ENCODE measurements around the gene SEPTIN5. TPM values are rescaled to one million over a fixed set of nuclear protein-coding genes. Genes with fewer than 3 reads are reported as not detected.
"Not testable (repeated sequence)": the region's sequence is repeated elsewhere in the genome, so short reads cannot be mapped to it uniquely, and the experiment has no call there.

The SEPTIN5 gene
- polyA plus RNA-seq, 2 of the 4 experiments (the other 2 are of a cell fraction), result 4.6 to 12.6 TPM

DNA sequence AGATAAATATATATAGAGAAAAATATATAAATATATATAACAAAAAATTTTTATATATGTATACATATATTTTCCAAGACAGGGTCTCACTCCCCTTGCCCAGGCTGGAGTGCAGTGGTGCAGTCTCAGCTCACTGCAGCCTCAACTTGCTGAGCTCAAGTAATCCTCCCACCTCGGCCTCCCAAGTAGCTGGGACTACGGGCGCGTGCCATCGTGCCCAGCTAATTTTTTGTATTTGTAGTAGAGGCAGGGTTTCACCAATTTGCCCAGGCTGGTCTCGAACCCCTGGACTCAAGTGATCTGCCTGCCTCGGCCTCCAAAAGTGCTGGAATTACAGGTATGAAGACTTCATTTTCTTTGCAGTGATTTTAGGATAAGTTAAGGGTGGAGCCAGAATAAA lies 38.9 kb upstream of the SEPTIN5 start:
- H3K4me3 ChIP-seq, result no peak overlapping the region
- ATAC-seq (no peak), FAIRE-seq (no peak), DNase-seq (ENCODE audit: low read depth in 1 of 2, low spot score in 1 of 2) (no peak)
- no peaks in the 10 kb centered on the region for H3K4me1 ChIP-seq
- H3K27ac ChIP-seq, result no peak overlapping the region
- POLR2A ChIA-PET, result no interaction called here
- TF ChIP-seq, protein P1, sequence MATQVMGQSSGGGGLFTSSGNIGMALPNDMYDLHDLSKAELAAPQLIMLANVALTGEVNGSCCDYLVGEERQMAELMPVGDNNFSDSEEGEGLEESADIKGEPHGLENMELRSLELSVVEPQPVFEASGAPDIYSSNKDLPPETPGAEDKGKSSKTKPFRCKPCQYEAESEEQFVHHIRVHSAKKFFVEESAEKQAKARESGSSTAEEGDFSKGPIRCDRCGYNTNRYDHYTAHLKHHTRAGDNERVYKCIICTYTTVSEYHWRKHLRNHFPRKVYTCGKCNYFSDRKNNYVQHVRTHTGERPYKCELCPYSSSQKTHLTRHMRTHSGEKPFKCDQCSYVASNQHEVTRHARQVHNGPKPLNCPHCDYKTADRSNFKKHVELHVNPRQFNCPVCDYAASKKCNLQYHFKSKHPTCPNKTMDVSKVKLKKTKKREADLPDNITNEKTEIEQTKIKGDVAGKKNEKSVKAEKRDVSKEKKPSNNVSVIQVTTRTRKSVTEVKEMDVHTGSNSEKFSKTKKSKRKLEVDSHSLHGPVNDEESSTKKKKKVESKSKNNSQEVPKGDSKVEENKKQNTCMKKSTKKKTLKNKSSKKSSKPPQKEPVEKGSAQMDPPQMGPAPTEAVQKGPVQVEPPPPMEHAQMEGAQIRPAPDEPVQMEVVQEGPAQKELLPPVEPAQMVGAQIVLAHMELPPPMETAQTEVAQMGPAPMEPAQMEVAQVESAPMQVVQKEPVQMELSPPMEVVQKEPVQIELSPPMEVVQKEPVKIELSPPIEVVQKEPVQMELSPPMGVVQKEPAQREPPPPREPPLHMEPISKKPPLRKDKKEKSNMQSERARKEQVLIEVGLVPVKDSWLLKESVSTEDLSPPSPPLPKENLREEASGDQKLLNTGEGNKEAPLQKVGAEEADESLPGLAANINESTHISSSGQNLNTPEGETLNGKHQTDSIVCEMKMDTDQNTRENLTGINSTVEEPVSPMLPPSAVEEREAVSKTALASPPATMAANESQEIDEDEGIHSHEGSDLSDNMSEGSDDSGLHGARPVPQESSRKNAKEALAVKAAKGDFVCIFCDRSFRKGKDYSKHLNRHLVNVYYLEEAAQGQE (IDR thresholded peaks at IDR 0.05), result no peak
- TF ChIP-seq KDM1A (IDR thresholded peaks at IDR 0.05; ENCODE audit: low read depth), result no peak
- TF ChIP-seq TP53 (CRISPR knock-in tag; IDR thresholded peaks at IDR 0.05), result no peak
- TF ChIP-seq HEYL (CRISPR knock-in tag; IDR thresholded peaks at IDR 0.05), result no peak
- TF ChIP-seq CBX8 (IDR thresholded peaks at IDR 0.05), result no peak
- no peak for TF ChIP-seq RFX5 (IDR thresholded peaks at IDR 0.05)
- TF ChIP-seq, protein P2, sequence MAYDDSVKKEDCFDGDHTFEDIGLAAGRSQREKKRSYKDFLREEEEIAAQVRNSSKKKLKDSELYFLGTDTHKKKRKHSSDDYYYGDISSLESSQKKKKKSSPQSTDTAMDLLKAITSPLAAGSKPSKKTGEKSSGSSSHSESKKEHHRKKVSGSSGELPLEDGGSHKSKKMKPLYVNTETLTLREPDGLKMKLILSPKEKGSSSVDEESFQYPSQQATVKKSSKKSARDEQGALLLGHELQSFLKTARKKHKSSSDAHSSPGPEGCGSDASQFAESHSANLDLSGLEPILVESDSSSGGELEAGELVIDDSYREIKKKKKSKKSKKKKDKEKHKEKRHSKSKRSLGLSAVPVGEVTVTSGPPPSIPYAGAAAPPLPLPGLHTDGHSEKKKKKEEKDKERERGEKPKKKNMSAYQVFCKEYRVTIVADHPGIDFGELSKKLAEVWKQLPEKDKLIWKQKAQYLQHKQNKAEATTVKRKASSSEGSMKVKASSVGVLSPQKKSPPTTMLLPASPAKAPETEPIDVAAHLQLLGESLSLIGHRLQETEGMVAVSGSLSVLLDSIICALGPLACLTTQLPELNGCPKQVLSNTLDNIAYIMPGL (CRISPR knock-in tag; IDR thresholded peaks at IDR 0.05; ENCODE audit: borderline replicate concordance), result no peak
- no peak overlapping the region for H3K4me2 ChIP-seq
- WGBS (ENCODE audit: missing lambda C conversion rate), result 66% methylated on average over 7 of the region's 7 CpGs
- H3K9me3 ChIP-seq, result no peaks in the 10 kb centered on the region; the same call in 2 of the 3 replicates
- CTCF ChIA-PET, result interaction anchor here (1.0 to 1.4 kb wide), 3 partner anchors 11 to 55 kb away, joined by 3 to 4 read pairs (median 4); no protein-coding TSS in a partner anchor

DNA sequence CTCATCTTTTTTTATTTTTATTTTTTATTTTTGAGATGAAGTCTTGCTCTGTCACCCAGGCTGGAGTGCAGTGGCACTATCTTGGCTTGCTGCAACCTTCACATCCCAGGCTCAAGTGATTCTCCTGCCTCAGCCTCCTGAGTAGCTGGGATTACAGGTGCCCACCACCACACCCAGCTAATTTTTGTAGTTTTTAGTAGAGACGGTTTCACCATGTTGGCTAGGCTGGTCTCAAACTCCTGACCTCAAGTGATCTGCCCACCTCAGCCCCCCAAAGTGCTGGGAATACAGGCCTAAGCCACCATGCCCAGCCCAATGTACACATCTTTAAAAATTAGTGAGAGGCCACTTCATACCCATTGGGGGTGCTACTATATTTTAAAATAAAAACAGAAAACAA lies 37.9 kb upstream of the SEPTIN5 start:
- CTCF ChIA-PET, result interaction anchor here (1.4 kb wide), 1 partner anchor 54 kb away, joined by 4 read pairs; no protein-coding TSS in a partner anchor
- not testable (repeated sequence) for FAIRE-seq

GRCh38 chr22:19678949-19679521 lies 35.3 kb upstream of the SEPTIN5 start:
- no peak for ATAC-seq
- Histone ChIP-seq H3K9me3 (0 out of 3 replicates have a peak, but pooled peaks cover under 1% of the 10 kb centered on the region), H3K4me3 (no peak overlapping the region), H3K4me1 (no peaks in the 10 kb centered on the region), H3K4me2 (no peak overlapping the region), H3K27ac (no peak overlapping the region)
- 67% methylated on average over 10 of the region's 11 CpGs for WGBS (ENCODE audit: missing lambda C conversion rate)
- TF ChIP-seq, protein P1 (IDR thresholded peaks at IDR 0.05), result no peak
- no peak for TF ChIP-seq JUNB (IDR thresholded peaks at IDR 0.05)
- no peak for TF ChIP-seq CBX2 (IDR thresholded peaks at IDR 0.05; ENCODE audit: borderline replicate concordance, low read depth)
- no peak for TF ChIP-seq RARB (CRISPR knock-in tag; IDR thresholded peaks at IDR 0.05)
- no peak for TF ChIP-seq CBX8 (IDR thresholded peaks at IDR 0.05)
- no peak for TF ChIP-seq POLR2AphosphoS2 (conservative IDR thresholded peaks at IDR 0.05; ENCODE audit: low read length)
- TF ChIP-seq EP300 (IDR thresholded peaks at IDR 0.05), result no peak
- TF ChIP-seq EHF (CRISPR knock-in tag; IDR thresholded peaks at IDR 0.05), result no peak
- TF ChIP-seq HOXB13 (CRISPR knock-in tag; IDR thresholded peaks at IDR 0.05; ENCODE audit: low read depth), result no peak
- no peak for TF ChIP-seq HEYL (CRISPR knock-in tag; IDR thresholded peaks at IDR 0.05)
- TF ChIP-seq HOXA7 (CRISPR knock-in tag; IDR thresholded peaks at IDR 0.05), result no peak
- no peak for TF ChIP-seq HOXB5 (CRISPR knock-in tag; IDR thresholded peaks at IDR 0.05)
- TF ChIP-seq MYC (IDR thresholded peaks at IDR 0.05; ENCODE audit: borderline replicate concordance, low read length), result no peak
- no peak for TF ChIP-seq ZC3H11A (IDR thresholded peaks at IDR 0.05)
- POLR2A ChIA-PET, result no interaction called here
- DNase-seq (ENCODE audit: low read depth in 1 of 2, low spot score in 1 of 2), result no peak
- no peak for FAIRE-seq
- CTCF ChIA-PET, result interaction anchor here (0.8 to 4.6 kb wide), 7 partner anchors 11 to 49 kb away, joined by 3 to 28 read pairs (median 5); no protein-coding TSS in a partner anchor

More for the DNA sequence above, 37.9 kb upstream of the SEPTIN5 start:
- H3K4me3 ChIP-seq; POLR2A ChIA-PET; ATAC-seq; H3K4me1 ChIP-seq; H3K4me2 ChIP-seq; DNase-seq (ENCODE audit: low read depth in 1 of 2, low spot score in 1 of 2); H3K9me3 ChIP-seq; H3K27ac ChIP-seq: not testable (repeated sequence)
- 50% methylated on average over 1 of the region's 1 CpG for WGBS (ENCODE audit: missing lambda C conversion rate)

Data from A549 (cell line).